Astrocyte of the cerebellum (primary cell): ENCODE data around the gene TM9SF2.

Experiments used
- DNase-seq: peaks from one replicate; pipeline ENCODE4 v3.0.0-alpha.2; 2011; ENCODE audit warnings: low read depth
- H3K4me3 ChIP-seq: 2 replicates; pipeline ENCODE4 v1.5.1; 2011; ENCODE audit warnings: mild to moderate bottlenecking, low read depth, low read length, moderate library complexity
- CTCF ChIP-seq: IDR thresholded peaks from 2 replicates; pipeline ENCODE4 v1.5.1; 2012; ENCODE audit warnings: low read length, low read depth, moderate library complexity, mild to moderate bottlenecking; ENCODE audit errors: missing control alignments
- in situ Hi-C: cut with HindIII; loops from 2 replicates; pipeline ENCODE4 v1.10.0; 2017; ENCODE audit warnings: low sequenced_read_pairs

Gene TM9SF2

GRCh38 chr13:99556867-99557443 is 55.7 kb downstream of the TM9SF2 start:
- no peak for TF ChIP-seq CTCF
- in situ Hi-C loops = no loop called here

GRCh38 chr13:99558570-99559180 is 57.4 kb downstream of the TM9SF2 start:
- in situ Hi-C loops = no loop called here
- H3K4me3 ChIP-seq = no peak overlapping the region
- no peak for DNase-seq
- TF ChIP-seq CTCF = no peak

More at GRCh38 chr13:99556867-99557443, 55.7 kb downstream of the TM9SF2 start:
- no peak overlapping the region for H3K4me3 ChIP-seq
- no peak for DNase-seq

GRCh38 chr13:99559560-99559959 is 58.3 kb downstream of the TM9SF2 start:
- in situ Hi-C loops = no loop called here
- DNase-seq = no peak
- no peak for TF ChIP-seq CTCF
- no peak overlapping the region for H3K4me3 ChIP-seq

- no peak for TF ChIP-seq CTCF
- no peak for DNase-seq
- in situ Hi-C loops = no loop called here
- no peak overlapping the region for H3K4me3 ChIP-seq
These were observed 62.1 kb downstream of the TM9SF2 start for GRCh38 chr13:99563404-99563803.

- no peak for TF ChIP-seq CTCF
- no peak overlapping the region for H3K4me3 ChIP-seq
- in situ Hi-C loops = no loop called here
- DNase-seq = no peak
These were observed 63.1 kb downstream of the TM9SF2 start for GRCh38 chr13:99564386-99564785.

GRCh38 chr13:99565478-99566124 is 64.3 kb downstream of the TM9SF2 start:
- in situ Hi-C loops = no loop called here
- no peak for TF ChIP-seq CTCF
- H3K4me3 ChIP-seq = no peak overlapping the region
- no peak for DNase-seq
